NCI-H1436 treated with DMSO at 0.1 percent for 48 hours (cell line): Measurements from ENCODE around the gene PLPPR3.

Source experiments
- DNase-seq: peaks from one replicate; lab custom pipeline; 2025; lab: John Stamatoyannopoulos, UW

Gene PLPPR3

DNA sequence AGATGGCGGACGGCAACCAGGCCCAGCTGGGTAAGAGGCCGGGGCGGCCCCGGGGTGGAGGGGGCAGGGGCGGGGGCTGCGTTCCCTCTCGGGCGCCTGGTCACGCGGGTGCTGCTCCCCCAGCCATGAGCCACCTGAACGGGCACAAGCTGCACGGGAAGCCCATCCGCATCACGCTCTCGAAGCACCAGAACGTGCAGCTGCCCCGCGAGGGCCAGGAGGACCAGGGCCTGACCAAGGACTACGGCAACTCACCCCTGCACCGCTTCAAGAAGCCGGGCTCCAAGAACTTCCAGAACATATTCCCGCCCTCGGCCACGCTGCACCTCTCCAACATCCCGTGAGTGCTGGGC lies 13.4 kb downstream of the PLPPR3 start:
- no peak for DNase-seq

DNA sequence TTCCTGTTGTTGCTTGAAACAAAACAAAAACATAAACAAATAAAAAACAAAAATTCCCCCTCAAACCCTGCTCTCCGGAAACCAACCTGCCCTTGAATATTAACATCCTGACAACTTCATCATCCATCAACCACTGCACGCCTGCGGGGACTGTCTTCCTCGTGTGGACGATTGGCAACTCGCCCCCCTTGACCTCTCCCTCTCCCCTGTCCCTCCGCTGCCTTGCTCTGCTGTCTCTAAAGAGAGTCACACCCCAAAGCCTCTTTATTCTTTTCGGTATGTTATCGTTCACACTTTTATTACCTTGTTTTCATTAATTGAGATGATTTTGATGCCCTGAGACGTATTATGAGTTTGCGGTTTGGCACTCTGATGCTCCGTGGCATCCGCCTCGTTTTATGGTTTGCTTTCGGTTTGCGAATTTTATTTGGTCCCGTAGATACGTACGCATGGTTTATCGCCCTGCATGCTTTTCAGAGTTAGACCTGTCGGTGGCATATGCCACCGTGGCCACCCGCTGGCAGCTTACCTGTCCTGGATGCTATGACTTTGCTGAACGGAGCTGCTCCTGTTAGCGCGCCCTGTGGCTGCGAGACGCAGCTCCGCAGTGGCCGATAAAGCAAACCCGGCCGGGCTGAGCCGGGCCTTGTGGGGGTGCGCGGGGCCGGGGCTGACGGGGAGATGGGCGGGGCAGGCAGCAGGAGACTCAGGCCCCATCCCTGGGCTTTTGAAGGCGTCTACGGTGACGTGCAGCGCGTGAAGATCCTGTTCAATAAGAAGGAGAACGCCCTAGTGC lies 13.9 kb downstream of the PLPPR3 start:
- DNase-seq: no peak

- DNase-seq: no peak
These were observed 14.8 kb downstream of the PLPPR3 start for GRCh38 chr19:806815-807421.

DNA sequence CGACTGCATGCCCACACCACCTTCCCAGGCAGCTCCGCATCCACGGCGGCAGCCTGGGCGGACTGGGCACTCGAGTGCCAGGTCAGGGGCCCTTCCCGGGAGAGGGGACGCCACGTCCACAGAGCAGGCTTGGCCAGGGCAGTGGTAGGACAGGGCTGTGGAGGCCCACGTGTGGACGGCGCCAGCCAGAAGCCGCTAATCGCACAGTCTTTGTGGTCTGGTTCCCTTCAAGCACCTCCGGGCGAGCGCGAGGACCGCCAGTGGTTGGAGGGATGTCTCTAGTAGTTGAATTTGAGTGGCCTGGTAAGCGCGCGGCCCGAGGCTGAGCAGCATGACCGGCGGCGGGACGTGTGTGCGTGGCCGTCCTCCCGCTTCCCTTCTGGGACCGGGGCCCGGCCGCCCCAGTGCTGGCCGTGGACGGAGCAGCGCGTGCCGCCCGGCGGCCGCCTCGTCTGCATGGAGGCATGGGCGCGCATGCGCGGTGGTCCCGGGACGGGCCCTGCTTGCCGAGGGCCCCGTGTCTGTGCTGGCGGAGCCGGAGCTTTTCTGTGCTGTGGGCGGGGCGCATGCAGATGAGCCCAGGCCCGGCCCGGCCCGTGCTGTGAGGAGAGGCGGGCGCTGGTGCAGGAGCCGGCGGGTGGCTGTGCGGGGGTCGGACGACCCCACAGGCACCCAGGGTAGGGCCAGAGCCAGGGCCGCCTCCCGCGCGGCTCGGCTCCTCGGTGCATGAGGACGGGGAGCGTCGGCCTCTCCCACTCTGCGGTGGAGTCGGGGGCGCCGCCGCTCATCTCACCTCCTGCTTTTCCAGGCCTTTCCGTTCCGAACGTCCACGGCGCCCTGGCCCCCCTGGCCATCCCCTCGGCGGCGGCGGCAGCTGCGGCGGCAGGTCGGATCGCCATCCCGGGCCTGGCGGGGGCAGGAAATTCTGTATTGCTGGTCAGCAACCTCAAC lies 15.9 kb downstream of the PLPPR3 start:
- DNase-seq: no peak

GRCh38 chr19:805166-805551 lies 16.6 kb downstream of the PLPPR3 start:
- DNase-seq: no peak

DNA sequence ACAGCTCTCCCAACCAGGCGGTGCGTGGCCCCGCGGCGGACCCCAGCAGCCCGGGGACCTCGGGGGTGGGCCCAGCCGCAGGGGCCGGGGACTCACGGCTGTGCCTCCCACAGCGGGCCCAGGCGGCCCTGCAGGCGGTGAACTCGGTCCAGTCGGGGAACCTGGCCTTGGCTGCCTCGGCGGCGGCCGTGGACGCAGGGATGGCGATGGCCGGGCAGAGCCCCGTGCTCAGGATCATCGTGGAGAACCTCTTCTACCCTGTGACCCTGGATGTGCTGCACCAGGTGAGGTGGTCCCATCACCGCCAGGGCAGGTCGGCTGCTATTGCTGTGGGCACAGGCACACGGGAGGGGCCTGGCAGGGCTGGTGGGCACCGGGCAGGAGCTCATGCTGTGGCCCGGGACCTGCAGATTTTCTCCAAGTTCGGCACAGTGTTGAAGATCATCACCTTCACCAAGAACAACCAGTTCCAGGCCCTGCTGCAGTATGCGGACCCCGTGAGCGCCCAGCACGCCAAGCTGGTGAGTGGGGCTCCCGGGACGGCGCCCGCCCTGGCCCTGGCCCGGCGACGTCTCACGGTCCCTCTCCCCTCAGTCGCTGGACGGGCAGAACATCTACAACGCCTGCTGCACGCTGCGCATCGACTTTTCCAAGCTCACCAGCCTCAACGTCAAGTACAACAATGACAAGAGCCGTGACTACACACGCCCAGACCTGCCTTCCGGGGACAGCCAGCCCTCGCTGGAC lies 17.2 kb downstream of the PLPPR3 start:
- DNase-seq: no peak

- DNase-seq: no peak
These were observed 17.9 kb downstream of the PLPPR3 start for GRCh38 chr19:803686-804418.

- DNase-seq: no peak
These were observed 18.6 kb downstream of the PLPPR3 start for GRCh38 chr19:803099-803561.

- DNase-seq: no peak
These were observed 19.2 kb downstream of the PLPPR3 start for GRCh38 chr19:802498-803098.

GRCh38 chr19:801861-802497 lies 19.8 kb downstream of the PLPPR3 start:
- DNase-seq: no peak

DNA sequence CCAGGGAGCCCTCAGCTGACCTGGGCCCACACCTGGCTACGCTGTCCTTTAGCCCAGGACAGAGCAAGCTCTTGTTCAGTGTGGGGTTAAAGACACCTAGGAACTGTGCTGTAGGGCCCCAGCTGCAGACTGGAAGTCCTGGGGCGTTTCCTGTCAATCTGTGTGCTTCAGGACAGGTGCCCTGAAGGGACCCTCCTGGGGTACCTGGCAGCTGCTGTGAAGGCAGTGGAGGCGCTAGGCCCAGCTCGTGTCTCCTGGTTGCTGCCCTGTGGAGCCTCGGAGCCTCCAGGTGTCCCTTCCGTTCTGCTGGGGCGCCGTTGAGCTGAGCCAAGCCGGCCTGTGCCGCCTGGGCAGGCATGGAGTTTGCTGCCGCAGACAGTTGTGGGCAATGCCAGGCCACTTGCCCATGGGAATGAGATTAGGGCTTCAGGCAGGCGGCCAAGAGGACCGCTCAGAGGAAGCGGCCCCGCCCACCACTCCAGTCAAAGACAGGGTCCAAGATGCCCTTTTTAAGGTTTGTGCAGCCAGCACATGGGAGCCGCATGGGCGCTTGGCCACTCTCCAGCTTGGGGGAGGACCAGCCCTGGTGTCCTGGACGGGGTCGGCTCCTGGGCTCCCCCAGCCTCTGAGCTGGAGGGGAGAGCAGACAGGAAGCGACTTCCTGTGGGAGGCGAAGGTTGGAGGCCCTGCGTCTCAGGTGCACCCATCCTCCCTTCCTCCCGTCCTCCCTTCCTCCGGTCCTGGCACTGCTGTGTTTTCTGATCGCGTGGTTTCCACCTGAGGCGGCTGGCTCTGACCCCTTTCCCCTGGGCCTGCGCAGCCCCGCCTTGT lies 20.5 kb downstream of the PLPPR3 start:
- DNase-seq: no peak

GRCh38 chr19:800360-801029 lies 21.3 kb downstream of the PLPPR3 start:
- no peak for DNase-seq

DNA sequence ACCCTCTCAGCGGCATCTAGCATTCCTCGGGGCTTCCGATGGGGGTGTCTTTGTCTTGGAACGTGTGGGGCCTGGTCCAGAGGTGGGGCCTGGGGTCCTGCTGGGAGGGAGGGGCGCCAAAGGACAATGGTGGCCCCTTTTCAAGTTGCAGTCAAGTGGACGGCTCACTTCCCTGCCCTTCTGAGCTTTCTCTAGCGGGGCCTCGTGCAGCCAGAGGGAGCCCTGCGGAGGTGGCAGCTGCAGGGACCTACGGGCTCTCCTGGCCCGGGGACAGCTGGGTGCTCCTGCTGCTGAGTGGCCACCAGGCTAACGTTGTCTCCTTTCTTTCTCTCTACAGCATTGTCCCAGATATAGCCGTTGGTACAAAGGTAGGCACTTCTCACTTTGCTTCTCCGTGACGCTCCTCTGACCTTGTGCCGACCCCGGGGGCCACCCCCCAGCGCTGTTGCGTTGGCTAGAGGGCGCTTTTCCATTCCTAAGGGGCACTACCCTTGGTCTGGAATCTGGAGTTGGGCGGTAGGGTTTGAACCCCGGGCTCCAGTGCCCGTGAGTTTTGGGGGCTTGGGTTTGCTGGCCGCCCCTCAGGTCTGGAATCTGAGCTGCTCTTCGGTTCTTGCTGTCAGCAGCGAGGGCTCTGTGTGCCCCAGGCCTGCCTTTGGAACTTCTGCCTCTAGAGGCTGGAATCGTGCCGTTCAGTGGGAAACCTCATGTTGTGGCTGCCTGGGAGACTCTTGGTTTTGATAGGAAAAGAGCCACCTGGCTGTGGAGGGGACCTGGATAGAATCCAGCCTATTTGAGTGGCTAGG lies 22.5 kb downstream of the PLPPR3 start:
- no peak for DNase-seq

GRCh38 chr19:798415-799075 lies 23.2 kb downstream of the PLPPR3 start:
- no peak for DNase-seq

DNA sequence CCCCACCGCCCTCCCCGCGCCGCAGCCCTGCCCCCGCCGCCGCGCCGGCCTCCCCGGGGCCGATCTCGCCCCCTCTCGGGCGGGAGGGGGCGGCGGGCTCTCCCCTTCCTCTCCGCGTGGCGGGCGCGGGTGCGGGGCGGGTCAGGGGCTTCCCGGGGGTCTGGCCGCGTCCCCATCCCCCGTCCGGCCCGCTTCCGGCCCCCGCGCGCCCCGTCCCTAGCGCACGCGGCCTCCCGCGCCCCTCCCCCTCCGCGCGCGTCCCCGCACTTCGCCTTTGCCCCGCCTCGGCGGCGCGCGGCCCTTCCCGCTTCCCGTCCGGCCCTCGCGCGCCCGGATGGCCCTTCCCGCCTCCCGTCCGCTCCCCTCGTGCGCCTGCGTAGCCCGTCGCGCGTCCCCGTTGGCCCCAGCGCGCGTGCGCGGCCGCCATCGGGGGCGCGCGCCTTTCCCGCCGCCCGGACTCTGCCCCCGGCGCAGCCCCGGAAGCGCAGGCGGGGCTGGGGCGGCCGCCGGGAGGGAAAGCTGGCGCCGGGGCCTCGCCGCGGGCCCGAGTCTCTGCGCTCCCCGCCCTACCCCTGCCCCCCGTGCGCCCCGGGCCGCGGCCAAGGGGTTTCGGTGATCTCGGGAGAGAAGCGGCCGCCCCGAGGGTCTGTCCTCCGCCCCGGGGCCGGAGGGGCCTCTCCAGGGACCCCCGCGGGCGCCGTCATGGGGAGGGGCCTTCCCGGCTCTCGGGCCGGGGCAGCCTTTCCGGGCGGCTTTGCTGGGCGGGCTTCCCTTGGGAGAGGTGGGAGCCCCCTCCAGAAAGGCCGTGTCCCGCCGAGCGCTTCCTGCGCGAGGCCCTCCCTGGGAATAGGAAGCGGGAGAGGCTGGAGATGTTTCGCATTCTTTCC lies 24.0 kb downstream of the PLPPR3 start:
- no peak for DNase-seq
